Endometrial microvascular endothelial cells (primary cell): Measurements from ENCODE around the gene GINS3. TPM values are rescaled to one million over a fixed set of nuclear protein-coding genes. Genes with fewer than 3 reads are reported as not detected.

Experiments
- in situ Hi-C: cut with HindIII; loops from 2 replicates; pipeline ENCODE4 v1.10.0; 2017; ENCODE audit warnings: low sequenced_read_pairs, low pct_unique_long_range_greater_than_20kb; ENCODE audit errors: inconsistent ontology term
- total RNA-seq: library from RNA; depleted of rRNA; stranded (reverse); fragments of >200 nt; gene quantifications from one replicate; pipeline ENCODE4 v1.2.3, GENCODE V29; 2015; ENCODE audit errors: inconsistent ontology term

Gene GINS3
- total RNA-seq, 1 donor from 2014 or later: 19.5 TPM

DNA sequence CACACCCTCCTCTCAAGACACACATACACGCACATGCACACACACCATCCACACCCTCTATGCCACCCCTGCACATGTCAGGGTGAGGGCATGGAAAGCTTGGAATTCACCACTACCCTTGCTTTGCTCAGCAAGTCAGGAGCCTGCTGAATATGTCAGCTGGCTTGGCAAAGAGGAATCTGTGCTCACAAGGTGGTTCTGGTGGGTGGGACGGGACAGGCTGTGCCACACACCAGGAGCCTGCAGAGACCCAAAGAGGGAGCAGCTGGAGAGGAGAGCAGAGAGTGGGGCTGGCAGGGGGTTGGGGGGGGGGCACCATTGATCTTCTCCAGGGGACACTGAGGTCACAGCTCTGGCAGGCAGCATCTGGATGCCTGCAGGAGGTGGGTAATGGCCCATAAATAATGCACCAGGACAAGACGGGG, 59.0 kb downstream of the GINS3 start:
- in situ Hi-C loops: loop anchor here (25.0 kb wide), 1 partner anchor 114 kb away; no protein-coding TSS in a partner anchor

DNA sequence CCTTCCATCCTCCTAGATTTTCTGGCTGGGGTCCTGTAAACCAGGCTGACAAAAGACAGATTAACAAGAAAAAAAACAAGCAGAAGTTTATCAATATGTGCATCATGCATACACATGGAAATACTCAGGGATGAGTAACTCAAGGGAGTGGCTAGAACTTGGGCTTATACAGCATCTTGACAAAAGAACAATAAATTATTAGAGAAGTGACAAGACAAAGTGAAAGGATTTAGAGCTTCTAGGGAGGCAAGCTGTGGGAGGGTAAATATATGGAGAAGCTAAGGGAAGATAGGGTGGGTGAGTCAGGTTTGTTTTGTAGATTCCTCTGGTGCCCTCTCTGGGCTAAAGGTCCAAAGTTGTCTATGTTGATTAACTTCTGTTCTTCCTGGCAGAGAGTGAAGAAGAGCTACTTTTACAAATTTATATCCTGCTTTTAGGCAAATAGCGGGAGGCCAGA, 59.7 kb downstream of the GINS3 start:
- in situ Hi-C loops: loop anchor here (25.0 kb wide), 1 partner anchor 115 kb away; no protein-coding TSS in a partner anchor

- in situ Hi-C loops: loop anchor here (25.0 kb wide), 1 partner anchor 115 kb away; no protein-coding TSS in a partner anchor
These were observed 60.4 kb downstream of the GINS3 start for GRCh38 chr16:58452640-58453039.

GRCh38 chr16:58454178-58454577, 61.9 kb downstream of the GINS3 start:
- in situ Hi-C loops: loop anchor here (25.0 kb wide), 1 partner anchor 117 kb away; no protein-coding TSS in a partner anchor

DNA sequence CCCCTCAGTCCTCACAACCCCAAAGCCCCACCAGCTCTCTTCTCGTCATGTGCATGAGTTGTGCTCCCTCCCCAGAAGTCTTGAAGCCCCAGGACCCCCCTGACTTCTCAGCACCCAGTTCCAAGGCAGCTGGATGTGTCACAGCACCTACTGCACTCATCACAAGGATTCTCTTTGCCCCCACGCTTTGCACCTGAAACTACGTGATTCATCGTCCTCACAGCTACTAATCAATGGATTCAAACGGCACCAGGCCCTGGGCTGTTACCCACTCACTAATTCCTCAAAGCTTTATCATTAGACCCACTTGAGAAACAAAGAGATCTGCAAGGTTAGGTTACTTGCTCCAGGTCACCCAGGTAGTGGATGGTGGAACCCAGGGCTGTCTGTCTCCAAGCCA, 62.6 kb downstream of the GINS3 start:
- in situ Hi-C loops: loop anchor here (25.0 kb wide), 1 partner anchor 118 kb away; no protein-coding TSS in a partner anchor

Other genes with a start within 250 kb of the GINS3 start
- 39.8 TPM for gene CSNK2A2, start 194.4 kb upstream of the GINS3 start, total RNA-seq
- gene PRSS54, start 97.4 kb upstream of the GINS3 start, total RNA-seq: not detected
- gene NDRG4, start 107.7 kb downstream of the GINS3 start, total RNA-seq: 20.8 TPM
- gene SETD6, start 123.0 kb downstream of the GINS3 start, total RNA-seq: 11.2 TPM
- 98.1 TPM for gene CNOT1, start 237.4 kb downstream of the GINS3 start, total RNA-seq